ENCODE data around the gene HOPX. TPM values are rescaled to one million over a fixed set of nuclear protein-coding genes. Genes with fewer than 3 reads are reported as not detected.
"Not testable (repeated sequence)": the region's sequence is repeated elsewhere in the genome, so short reads cannot be mapped to it uniquely, and the experiment has no call there.

HOPX gene
- total RNA-seq, 2 experiments from 2014 or later = not detected

DNA sequence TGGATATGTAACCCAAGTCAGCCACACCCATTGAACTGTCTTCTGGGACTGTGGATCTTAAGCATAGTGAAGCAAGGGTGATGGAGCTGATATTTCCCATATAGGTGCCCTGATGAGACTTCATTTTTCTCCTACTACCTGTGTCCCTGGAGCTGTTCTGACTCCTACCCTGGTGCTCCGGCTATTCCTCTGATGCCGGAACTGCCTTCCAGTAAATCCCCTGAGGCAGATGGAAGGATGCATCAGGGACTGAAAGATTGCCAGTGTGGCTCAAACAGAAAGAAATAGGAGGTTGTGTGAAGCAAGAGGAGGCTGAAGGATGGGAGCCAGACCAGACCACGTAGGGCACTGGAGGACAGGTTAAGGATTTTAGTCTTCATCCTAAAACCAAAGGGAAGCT lies 74.7 kb downstream of the HOPX start:
- Histone ChIP-seq H4K20me1 (ENCODE audit: insufficient read depth, low read length) (no peaks in the 10 kb centered on the region), H3K36me3 (ENCODE audit: insufficient read depth, low read length) (no peaks in the 10 kb centered on the region), H2AFZ (ENCODE audit: low read length) (no peak overlapping the region), H3K4me2 (ENCODE audit: low read length) (no peak overlapping the region), H3K27ac (ENCODE audit: low read depth, low read length, poor library complexity, severe bottlenecking) (no peak overlapping the region), H3K4me1 (ENCODE audit: insufficient read depth, low read length, poor library complexity, severe bottlenecking) (no peaks in the 10 kb centered on the region), H3K4me3 (ENCODE audit: low read depth, low read length, poor library complexity, severe bottlenecking) (no peak overlapping the region), H3K9me3 (ENCODE audit: low read length) (no peaks in the 10 kb centered on the region), H3K9me2 (ENCODE audit: insufficient read depth, low read length) (no peaks in the 10 kb centered on the region), H3K79me2 (ENCODE audit: insufficient read depth, low read depth, low read length) (no peaks in the 10 kb centered on the region)
- intact Hi-C loops (cut with micrococcal nuclease; ENCODE audit: unreplicated experiment) = no loop called here
- POLR2A ChIA-PET = no interaction called here
- no peak for DNase-seq (ENCODE audit: low spot score)
- CTCF ChIA-PET (ENCODE audit: unreplicated experiment) = no interaction called here
- BruUV-seq (replicated peaks) = no TSS peak
- TF ChIP-seq, protein P1, sequence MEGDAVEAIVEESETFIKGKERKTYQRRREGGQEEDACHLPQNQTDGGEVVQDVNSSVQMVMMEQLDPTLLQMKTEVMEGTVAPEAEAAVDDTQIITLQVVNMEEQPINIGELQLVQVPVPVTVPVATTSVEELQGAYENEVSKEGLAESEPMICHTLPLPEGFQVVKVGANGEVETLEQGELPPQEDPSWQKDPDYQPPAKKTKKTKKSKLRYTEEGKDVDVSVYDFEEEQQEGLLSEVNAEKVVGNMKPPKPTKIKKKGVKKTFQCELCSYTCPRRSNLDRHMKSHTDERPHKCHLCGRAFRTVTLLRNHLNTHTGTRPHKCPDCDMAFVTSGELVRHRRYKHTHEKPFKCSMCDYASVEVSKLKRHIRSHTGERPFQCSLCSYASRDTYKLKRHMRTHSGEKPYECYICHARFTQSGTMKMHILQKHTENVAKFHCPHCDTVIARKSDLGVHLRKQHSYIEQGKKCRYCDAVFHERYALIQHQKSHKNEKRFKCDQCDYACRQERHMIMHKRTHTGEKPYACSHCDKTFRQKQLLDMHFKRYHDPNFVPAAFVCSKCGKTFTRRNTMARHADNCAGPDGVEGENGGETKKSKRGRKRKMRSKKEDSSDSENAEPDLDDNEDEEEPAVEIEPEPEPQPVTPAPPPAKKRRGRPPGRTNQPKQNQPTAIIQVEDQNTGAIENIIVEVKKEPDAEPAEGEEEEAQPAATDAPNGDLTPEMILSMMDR (conservative IDR thresholded peaks at IDR 0.05; ENCODE audit: low read length) = no peak
- no peak for TF ChIP-seq EZH2phosphoT487 (IDR thresholded peaks at IDR 0.05; ENCODE audit: borderline replicate concordance, low read depth, low read length)

DNA sequence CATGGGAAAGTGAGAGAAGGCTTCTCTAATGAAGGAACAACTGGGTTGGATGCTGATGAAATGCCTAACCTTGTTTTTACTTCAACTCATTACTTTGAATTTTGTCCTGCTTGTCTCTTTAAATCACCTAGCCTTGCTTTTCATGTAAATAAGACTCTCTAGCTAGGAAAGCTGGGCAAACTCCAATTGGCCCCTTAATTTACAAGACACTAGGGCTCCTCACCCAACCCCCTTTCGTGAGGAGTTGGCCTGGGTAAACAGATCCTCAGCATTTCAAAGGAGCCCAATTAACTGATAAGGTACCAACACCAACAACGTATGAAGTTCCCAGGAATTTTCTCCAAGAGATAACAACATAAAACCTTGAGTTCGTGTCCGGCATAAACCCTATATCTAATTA lies 75.6 kb downstream of the HOPX start:
- H3K4me3 ChIP-seq (ENCODE audit: low read depth, low read length, poor library complexity, severe bottlenecking); DNase-seq (ENCODE audit: low spot score); CTCF ChIA-PET (ENCODE audit: unreplicated experiment); H3K4me2 ChIP-seq (ENCODE audit: low read length); H3K9me2 ChIP-seq (ENCODE audit: insufficient read depth, low read length); H3K27ac ChIP-seq (ENCODE audit: low read depth, low read length, poor library complexity, severe bottlenecking); BruUV-seq (replicated peaks); H3K4me1 ChIP-seq (ENCODE audit: insufficient read depth, low read length, poor library complexity, severe bottlenecking); intact Hi-C loops (cut with micrococcal nuclease; ENCODE audit: unreplicated experiment); H3K79me2 ChIP-seq (ENCODE audit: insufficient read depth, low read depth, low read length); H4K20me1 ChIP-seq (ENCODE audit: insufficient read depth, low read length); H3K9me3 ChIP-seq (ENCODE audit: low read length); H3K36me3 ChIP-seq (ENCODE audit: insufficient read depth, low read length); H2AFZ ChIP-seq (ENCODE audit: low read length): not testable (repeated sequence)
- POLR2A ChIA-PET = interaction anchor here (0.6 kb wide), 1 partner anchor 526 kb away, joined by 3 read pairs; no protein-coding TSS in a partner anchor

DNA sequence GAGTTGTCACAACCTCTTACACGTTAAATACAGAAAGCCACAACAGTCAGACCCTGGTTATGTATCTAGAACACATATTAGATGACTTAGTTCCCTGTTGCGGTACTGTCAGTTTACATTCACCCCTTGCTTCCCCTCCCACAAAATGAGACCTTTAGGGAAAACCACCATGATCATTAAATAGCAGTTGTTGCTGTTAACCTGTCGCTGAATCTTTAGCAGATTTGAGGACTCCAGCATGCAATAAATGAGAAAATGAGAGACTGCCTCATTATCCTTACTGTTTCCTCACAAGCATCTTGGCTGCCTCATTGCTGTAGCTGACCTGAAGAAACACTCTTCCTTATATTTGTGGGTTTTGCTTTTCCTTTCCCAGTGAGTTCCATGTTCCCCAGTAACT lies 77.8 kb downstream of the HOPX start:
- intact Hi-C loops (cut with micrococcal nuclease; ENCODE audit: unreplicated experiment) = no loop called here
- no peaks in the 10 kb centered on the region for H3K9me2 ChIP-seq (ENCODE audit: insufficient read depth, low read length)
- no peaks in the 10 kb centered on the region for H4K20me1 ChIP-seq (ENCODE audit: insufficient read depth, low read length)
- no peak for TF ChIP-seq EZH2phosphoT487 (IDR thresholded peaks at IDR 0.05; ENCODE audit: borderline replicate concordance, low read depth, low read length)
- TF ChIP-seq, protein P1 (conservative IDR thresholded peaks at IDR 0.05; ENCODE audit: low read length) = no peak
- H2AFZ ChIP-seq (ENCODE audit: low read length) = no peak overlapping the region
- no peak for DNase-seq (ENCODE audit: low spot score)
- H3K36me3 ChIP-seq (ENCODE audit: insufficient read depth, low read length) = no peaks in the 10 kb centered on the region
- no TSS peak for BruUV-seq (replicated peaks)
- H3K27ac ChIP-seq (ENCODE audit: low read depth, low read length, poor library complexity, severe bottlenecking) = no peak overlapping the region
- CTCF ChIA-PET (ENCODE audit: unreplicated experiment) = no interaction called here
- no peaks in the 10 kb centered on the region for H3K4me1 ChIP-seq (ENCODE audit: insufficient read depth, low read length, poor library complexity, severe bottlenecking)
- POLR2A ChIA-PET = interaction anchor here (0.7 kb wide), 1 partner anchor 126 kb away, joined by 3 read pairs; no protein-coding TSS in a partner anchor
- no peaks in the 10 kb centered on the region for H3K79me2 ChIP-seq (ENCODE audit: insufficient read depth, low read depth, low read length)
- H3K4me2 ChIP-seq (ENCODE audit: low read length) = no peak overlapping the region
- H3K9me3 ChIP-seq (ENCODE audit: low read length) = no peaks in the 10 kb centered on the region
- H3K4me3 ChIP-seq (ENCODE audit: low read depth, low read length, poor library complexity, severe bottlenecking) = no peak overlapping the region

Other genes with a start within 250 kb of the HOPX start
- gene PPAT, start 245.7 kb downstream of the HOPX start, total RNA-seq (2014; rRNA removed; shearing (Covaris generic)) = 35.8 and 47.2 TPM in 2 replicates
- 48.2 and 54.3 TPM in 2 replicates for gene PPAT, start 245.7 kb downstream of the HOPX start, total RNA-seq (2022)
- gene PAICS, start 245.0 kb downstream of the HOPX start, total RNA-seq (2014; rRNA removed; shearing (Covaris generic)) = 99.1 and 101 TPM in 2 replicates
- gene PAICS, start 245.0 kb downstream of the HOPX start, total RNA-seq (2022) = 271 and 295 TPM in 2 replicates
- gene SRP72, start 213.7 kb downstream of the HOPX start, total RNA-seq (2014; rRNA removed; shearing (Covaris generic)) = 53.5 and 65.8 TPM in 2 replicates
- 166 and 177 TPM in 2 replicates for gene SRP72, start 213.7 kb downstream of the HOPX start, total RNA-seq (2022)
- gene ARL9, start 175.5 kb downstream of the HOPX start, total RNA-seq (2014; rRNA removed; shearing (Covaris generic)) = 0.32 TPM in 1 of 2 replicates, not detected in the other
- gene ARL9, start 175.5 kb downstream of the HOPX start, total RNA-seq (2022) = 0.76 TPM in 1 of 2 replicates, not detected in the other
- 9.5 and 15.1 TPM in 2 replicates for gene SPINK2, start 140.4 kb upstream of the HOPX start, total RNA-seq (2014; rRNA removed; shearing (Covaris generic))
- gene SPINK2, start 140.4 kb upstream of the HOPX start, total RNA-seq (2022) = 3.0 and 5.2 TPM in 2 replicates
- gene REST, start 226.6 kb upstream of the HOPX start, total RNA-seq (2014; rRNA removed; shearing (Covaris generic)) = 26.7 and 27.3 TPM in 2 replicates
- gene REST, start 226.6 kb upstream of the HOPX start, total RNA-seq (2022) = 39.2 and 41.8 TPM in 2 replicates

Data from OCI-LY7 (cell line).